ENCODE data around the gene WNT3.

- TF ChIP-seq POLR2A (IDR thresholded peaks at IDR 0.05; ENCODE audit: low read length) (no peak), USF2 (IDR thresholded peaks at IDR 0.05) (no peak), MAFK (IDR thresholded peaks at IDR 0.05; ENCODE audit: partially characterized antibody) (no peak), RFX5 (IDR thresholded peaks at IDR 0.05) (no peak), GATA3 (IDR thresholded peaks at IDR 0.05; ENCODE audit: borderline replicate concordance) (no peak), EP300 (IDR thresholded peaks at IDR 0.05) (no peak), CBX8 (IDR thresholded peaks at IDR 0.05) (no peak), CHD4 (IDR thresholded peaks at IDR 0.05; ENCODE audit: borderline replicate concordance) (no peak), FOSB (CRISPR knock-in tag; IDR thresholded peaks at IDR 0.05) (no peak), ZSCAN20 (CRISPR knock-in tag; IDR thresholded peaks at IDR 0.05) (no peak), MAZ (IDR thresholded peaks at IDR 0.05; ENCODE audit: borderline replicate concordance, low read depth, low read length) (no peak), POLR2AphosphoS2 (conservative IDR thresholded peaks at IDR 0.05; ENCODE audit: low read length) (no peak), BHLHE40 (IDR thresholded peaks at IDR 0.05; ENCODE audit: low read depth, low read length) (no peak)
- TF ChIP-seq, protein P1, sequence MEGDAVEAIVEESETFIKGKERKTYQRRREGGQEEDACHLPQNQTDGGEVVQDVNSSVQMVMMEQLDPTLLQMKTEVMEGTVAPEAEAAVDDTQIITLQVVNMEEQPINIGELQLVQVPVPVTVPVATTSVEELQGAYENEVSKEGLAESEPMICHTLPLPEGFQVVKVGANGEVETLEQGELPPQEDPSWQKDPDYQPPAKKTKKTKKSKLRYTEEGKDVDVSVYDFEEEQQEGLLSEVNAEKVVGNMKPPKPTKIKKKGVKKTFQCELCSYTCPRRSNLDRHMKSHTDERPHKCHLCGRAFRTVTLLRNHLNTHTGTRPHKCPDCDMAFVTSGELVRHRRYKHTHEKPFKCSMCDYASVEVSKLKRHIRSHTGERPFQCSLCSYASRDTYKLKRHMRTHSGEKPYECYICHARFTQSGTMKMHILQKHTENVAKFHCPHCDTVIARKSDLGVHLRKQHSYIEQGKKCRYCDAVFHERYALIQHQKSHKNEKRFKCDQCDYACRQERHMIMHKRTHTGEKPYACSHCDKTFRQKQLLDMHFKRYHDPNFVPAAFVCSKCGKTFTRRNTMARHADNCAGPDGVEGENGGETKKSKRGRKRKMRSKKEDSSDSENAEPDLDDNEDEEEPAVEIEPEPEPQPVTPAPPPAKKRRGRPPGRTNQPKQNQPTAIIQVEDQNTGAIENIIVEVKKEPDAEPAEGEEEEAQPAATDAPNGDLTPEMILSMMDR (IDR thresholded peaks at IDR 0.05): no peak
Observed at GRCh38 chr17:46818929-46819859, 702 bp upstream of the WNT3 start.

Data from A549 (cell line).